K562 treated with DMSO at 1 percent for 12 hours (cell line): ENCODE data around the gene GAPDHS. TPM values are rescaled to one million over a fixed set of nuclear protein-coding genes. Genes with fewer than 3 reads are reported as not detected.

ENCODE experiments used
- total RNA-seq: library from RNA; unstranded; fragments of 300-600 nt; gene quantifications from 2 replicates; pipeline ENCODE4 v1.2.3, GENCODE V29; 2022; ENCODE audit not compliant: insufficient read depth

GAPDHS gene
- total RNA-seq: not detected in 2 replicates

DNA sequence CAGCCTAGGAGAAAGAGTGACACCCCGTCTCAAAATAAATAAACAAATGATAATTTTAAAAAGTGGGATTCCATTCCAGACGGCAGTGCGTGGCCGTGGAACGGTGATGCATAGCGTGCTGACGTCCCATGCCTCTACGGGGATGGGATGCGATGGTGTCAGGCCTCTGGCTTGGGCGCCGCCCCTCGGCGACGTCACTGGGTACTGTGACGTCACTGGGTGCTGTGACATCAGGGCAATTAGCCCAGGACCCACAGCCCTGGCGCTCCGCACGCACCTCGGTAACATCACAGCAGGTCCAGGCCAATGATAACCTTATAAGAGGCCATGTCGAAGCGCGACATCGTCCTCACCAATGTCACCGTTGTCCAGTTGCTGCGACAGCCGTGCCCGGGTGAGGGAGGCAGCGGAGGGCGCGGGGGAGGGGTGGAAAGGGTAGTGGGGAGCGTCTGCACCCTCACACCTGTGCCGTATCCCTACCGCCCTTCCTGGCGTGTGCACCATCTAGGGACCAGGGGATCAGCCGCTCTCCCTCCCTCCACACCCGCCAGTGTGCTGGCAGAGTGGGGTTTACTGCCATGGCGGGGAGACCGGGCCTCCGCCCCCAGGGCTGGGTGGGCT is at the start of gene GAPDHS:
TSS of gene GAPDHS (plus strand) at position 256 of the 621 bp plus-strand sequence. CDS start at position 328, 72 bp downstream.

DNA sequence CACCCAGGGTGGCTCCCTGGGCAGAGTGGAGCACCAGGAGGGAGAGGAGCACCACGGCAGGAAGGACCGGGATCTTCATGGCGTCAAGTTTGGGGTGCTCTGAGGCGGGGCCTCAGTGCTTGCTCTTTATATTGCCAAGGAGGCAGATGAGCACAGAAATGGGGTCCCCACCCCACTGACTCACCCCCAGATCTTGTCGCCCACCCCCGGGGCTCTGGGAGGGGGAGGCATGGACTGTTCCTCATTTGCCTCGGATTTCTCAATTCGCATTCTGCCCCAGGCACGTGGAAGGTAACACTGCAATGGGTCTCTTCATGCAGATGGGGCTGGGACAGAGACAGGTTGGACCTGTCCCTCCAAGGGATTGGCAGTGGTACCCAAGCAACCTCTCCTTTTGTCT is 42.9 kb upstream of the GAPDHS start, which contains the start of gene KRTDAP:
TSS of gene KRTDAP (minus strand) at position 101 of the 400 bp plus-strand sequence. CDS start at position 79, 22 bp downstream.

DNA sequence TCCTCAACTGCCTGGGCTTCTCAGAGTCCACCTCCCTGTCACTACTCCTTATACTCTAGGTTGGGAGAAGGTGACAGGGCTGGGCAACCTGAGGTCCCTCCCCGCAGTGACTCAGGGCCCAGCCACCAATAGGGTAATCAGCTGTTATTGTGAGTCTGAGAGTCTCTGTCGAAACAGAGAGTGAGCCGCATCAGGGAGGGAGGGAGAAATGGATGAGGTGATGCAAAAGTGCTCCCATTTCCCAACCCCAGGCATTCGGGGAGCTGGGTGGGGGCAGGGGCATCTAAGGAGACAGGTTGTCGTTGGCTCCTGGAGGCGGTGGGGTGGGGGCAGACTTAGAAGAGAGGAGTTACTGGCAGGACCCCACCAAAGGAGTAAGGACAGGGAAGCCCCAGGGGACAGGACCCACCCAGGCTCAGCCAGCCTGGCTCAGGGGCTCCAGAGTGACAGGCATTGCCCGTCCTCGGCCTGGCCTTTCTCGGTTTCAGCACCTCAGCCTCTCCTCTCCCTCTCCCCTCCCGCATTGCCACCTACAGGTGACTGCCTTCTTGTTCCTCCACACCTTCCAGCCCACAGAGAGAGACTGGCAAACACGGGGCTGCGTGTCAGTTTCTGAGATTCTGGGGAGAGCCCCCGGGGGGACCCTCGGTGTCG is 19.5 kb upstream of the GAPDHS start, which contains the start of gene DMKN:
TSS of gene DMKN (minus strand) at position 22 of the 654 bp plus-strand sequence. CDS start 174 bp downstream, outside the sequence.

DNA sequence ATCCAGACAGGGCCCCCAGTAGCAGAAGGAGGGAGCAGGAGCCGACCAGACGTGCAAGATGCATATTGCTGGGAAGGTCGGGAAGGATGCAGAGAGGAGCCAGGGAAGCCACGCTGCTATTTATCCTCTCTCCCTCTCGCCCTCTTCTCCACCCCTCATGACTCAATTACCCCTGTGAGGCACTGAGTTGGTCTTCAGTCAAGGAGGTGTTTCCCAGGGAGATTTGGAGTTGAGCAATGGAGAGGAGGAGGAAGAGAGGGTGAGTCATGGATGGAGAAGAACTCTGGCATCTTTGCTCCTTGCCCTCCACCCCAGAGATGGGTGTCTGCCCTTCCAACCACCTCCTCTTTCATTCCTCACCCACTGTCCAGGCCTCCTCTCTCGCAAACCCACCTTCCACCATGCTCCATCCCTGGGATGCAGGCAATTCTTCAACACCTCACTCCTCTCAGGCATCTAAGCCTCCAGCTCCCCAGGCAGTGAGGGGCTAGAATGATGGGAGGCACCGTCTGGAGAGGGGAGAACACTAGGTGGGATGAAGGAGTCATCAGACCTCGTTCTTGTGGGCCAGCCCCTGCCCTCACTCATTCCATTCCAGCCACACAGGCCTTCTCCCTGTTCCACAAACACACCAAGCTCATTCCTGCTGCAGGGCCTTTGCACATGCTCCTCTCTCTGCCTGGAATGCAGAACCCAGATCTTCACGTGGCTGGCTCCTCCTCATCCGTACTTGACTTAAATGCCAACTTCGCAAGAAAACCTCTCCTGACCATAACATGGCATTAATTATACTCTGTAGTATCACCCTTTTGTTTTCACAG is 4.8 kb upstream of the GAPDHS start, which contains the start of gene SBSN:
TSS of gene SBSN (minus strand) at position 94 of the 821 bp plus-strand sequence. CDS start at position 64, 30 bp downstream.

DNA sequence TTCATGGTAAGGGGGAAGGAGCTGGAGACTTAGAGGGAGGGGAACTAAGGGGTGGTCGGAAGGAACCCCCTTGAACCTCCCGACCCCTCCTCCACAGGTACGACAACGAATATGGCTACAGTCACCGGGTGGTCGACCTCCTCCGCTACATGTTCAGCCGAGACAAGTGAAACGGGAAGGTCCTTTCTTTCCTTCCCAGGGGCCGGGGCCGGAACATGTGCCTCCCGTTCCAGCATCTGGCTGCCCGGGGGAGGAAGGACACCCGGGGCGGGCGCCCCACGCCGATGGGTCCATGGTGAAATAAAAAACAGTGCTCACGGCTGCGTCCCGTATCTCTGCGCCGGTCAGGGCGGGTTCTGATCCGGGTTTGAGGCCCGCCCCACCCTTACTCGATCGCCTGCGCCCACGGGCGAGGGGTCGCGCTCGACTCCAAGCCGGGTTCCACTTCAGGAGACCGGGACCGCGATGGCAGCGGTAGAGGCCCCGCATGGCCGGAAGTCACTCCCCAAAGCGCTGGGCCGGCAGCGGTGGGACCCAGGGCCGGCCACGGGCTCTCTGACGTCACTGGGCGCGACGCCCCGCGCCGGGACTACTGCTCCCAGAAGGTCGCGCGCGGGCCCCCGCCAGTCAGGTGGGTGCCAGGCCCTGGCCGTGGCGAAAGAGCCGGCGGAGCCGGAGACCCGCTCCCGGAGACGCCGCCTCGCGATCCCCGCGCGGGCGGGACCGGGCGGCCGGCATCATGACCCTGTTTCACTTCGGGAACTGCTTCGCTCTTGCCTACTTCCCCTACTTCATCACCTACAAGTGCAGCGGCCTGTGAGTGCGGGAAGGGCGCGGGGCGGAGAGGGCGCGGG is 12.0 kb downstream of the GAPDHS start, which contains the start of gene TMEM147:
TSS of gene TMEM147 (plus strand) at position 626 of the 854 bp plus-strand sequence. CDS start at position 740, 114 bp downstream.

DNA sequence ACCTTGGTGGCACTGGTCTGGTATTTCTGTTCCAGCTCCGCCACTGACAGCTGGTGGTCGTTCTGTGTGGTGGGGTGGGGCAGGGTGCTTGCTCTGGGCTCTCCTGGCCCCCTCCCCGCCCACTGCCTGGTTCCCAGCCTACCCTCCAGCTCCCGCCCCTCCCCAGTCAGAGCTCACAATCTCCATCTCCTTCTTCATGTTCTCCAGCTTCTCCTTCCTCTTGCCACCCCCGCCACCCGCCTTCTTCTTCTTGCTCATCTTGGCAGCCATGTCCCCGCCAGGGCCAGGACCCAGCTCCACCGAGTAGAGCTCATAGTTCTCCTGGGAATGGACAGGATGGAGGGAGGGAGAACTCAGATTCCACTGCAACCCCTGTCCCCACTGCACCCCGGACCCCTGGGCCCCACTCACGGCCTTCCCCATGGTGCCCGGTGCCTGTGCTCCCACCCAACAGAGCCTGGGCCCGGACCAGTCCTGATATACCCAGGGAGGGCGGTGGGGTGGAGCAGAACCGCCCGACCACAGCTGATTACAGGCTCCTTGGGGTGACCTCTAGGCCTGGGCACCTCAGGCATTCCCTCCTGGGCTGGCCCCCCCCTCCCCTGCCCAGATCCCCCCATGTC is 30.1 kb downstream of the GAPDHS start, which contains the start of gene ATP4A:
TSS of gene ATP4A (minus strand) at position 452 of the 623 bp plus-strand sequence. CDS start at position 423, 29 bp downstream.

DNA sequence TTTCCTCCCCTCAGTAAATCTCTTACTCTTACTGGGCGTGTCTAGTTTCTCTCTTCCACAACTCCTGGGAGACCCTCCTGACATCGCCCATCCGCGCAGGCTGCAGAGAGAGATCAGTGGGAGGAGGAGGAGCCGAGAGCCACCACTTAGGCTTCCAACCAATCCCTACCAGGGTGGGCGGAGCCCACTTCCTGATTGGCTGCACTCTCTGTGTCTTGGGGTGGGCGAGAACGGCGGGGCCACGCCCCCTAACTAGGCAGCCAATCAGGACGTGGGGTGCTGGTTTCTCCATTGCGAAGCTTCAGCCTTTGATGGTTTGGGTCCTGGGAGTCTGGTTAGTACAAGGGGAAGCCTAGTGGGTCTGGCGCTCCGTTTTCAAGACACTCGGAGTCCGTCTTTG is 52.6 kb downstream of the GAPDHS start, which contains the start of gene PMIS2:
TSS of gene PMIS2 (plus strand) at position 326 of the 400 bp plus-strand sequence. CDS start 87 bp downstream, outside the sequence.

Other genes starting within 250 kb of the GAPDHS start
- gene MAG, start 241.3 kb upstream of the GAPDHS start, total RNA-seq: 0.47 and 3.3 TPM in 2 replicates
- 1.4 and 2.2 TPM in 2 replicates for gene CD22, start 204.3 kb upstream of the GAPDHS start, total RNA-seq
- not detected in 2 replicates for gene FFAR1, start 185.6 kb upstream of the GAPDHS start, total RNA-seq
- gene FFAR3, start 175.0 kb upstream of the GAPDHS start, total RNA-seq: not detected in 2 replicates
- not detected in 2 replicates for gene GPR42, start 162.4 kb upstream of the GAPDHS start, total RNA-seq
- not detected in 2 replicates for gene FFAR2, start 85.2 kb upstream of the GAPDHS start, total RNA-seq
- not detected in 2 replicates for gene KRTDAP, start 43.0 kb upstream of the GAPDHS start, total RNA-seq
- not detected in 2 replicates for gene DMKN, start 19.8 kb upstream of the GAPDHS start, total RNA-seq
- gene SBSN, start 5.1 kb upstream of the GAPDHS start, total RNA-seq: not detected in 2 replicates
- gene TMEM147, start 12.2 kb downstream of the GAPDHS start, total RNA-seq: 104 and 142 TPM in 2 replicates
- gene ATP4A, start 30.2 kb downstream of the GAPDHS start, total RNA-seq: not detected in 2 replicates
- gene PMIS2, start 52.7 kb downstream of the GAPDHS start, total RNA-seq: not detected in 2 replicates
- 18.2 and 37.8 TPM in 2 replicates for gene HAUS5, start 79.3 kb downstream of the GAPDHS start, total RNA-seq
- 182 and 236 TPM in 2 replicates for gene RBM42, start 95.6 kb downstream of the GAPDHS start, total RNA-seq
- gene ETV2, start 108.3 kb downstream of the GAPDHS start, total RNA-seq: 1.7 and 2.1 TPM in 2 replicates
- 995 and 1,433 TPM in 2 replicates for gene COX6B1, start 114.9 kb downstream of the GAPDHS start, total RNA-seq
- not detected in 2 replicates for gene UPK1A, start 133.1 kb downstream of the GAPDHS start, total RNA-seq
- gene ZBTB32, start 171.1 kb downstream of the GAPDHS start, total RNA-seq: not detected in 2 replicates
- 20.4 and 28.5 TPM in 2 replicates for gene KMT2B, start 184.5 kb downstream of the GAPDHS start, total RNA-seq
- 10.9 and 19.2 TPM in 2 replicates for gene IGFLR1, start 209.0 kb downstream of the GAPDHS start, total RNA-seq
- 4.5 and 8.7 TPM in 2 replicates for gene U2AF1L4, start 212.0 kb downstream of the GAPDHS start, total RNA-seq
- gene PSENEN, start 212.2 kb downstream of the GAPDHS start, total RNA-seq: 21.0 and 49.5 TPM in 2 replicates
- 24.0 and 25.9 TPM in 2 replicates for gene LIN37, start 215.1 kb downstream of the GAPDHS start, total RNA-seq
- not detected in 2 replicates for gene HSPB6, start 223.6 kb downstream of the GAPDHS start, total RNA-seq
- gene PROSER3, start 224.7 kb downstream of the GAPDHS start, total RNA-seq: 5.4 and 18.6 TPM in 2 replicates
- 4.2 and 5.9 TPM in 2 replicates for gene ARHGAP33, start 242.1 kb downstream of the GAPDHS start, total RNA-seq